GM23338 (cell line): ENCODE measurements around the gene TP53. TPM values are rescaled to one million over a fixed set of nuclear protein-coding genes. Genes with fewer than 3 reads are reported as not detected.

ENCODE experiments used
- ATAC-seq: fragments of 200-7000 bp; cut with Tn5 transposase; 3 replicates; pipeline ENCODE4 v1.9.1; 2020
- DNase-seq: peaks from one replicate; pipeline ENCODE4 v3.0.0-alpha.2; 2015; ENCODE audit warnings: low spot score
- H2AFZ ChIP-seq: fragments of 200-600 bp; sonication (generic); 2 replicates; pipeline ENCODE4 v1.8.0; 2016; ENCODE audit warnings: antibody characterized with exemption, mild to moderate bottlenecking, moderate library complexity
- H3F3A ChIP-seq: fragments of 200-600 bp; sonication (generic); replicated peaks from 2 replicates; pipeline ENCODE4 v1.8.0; 2017; ENCODE audit warnings: antibody characterized with exemption, mixed run types, low read depth
- H3K27ac ChIP-seq: fragments of 200-600 bp; sonication (generic); 2 replicates; pipeline ENCODE4 v1.6.1; 2016; ENCODE audit warnings: low read depth
- H3K27me3 ChIP-seq: fragments of 200-600 bp; sonication (generic); 2 replicates; pipeline ENCODE4 v1.8.0; 2016; ENCODE audit warnings: mild to moderate bottlenecking, mixed run types, moderate library complexity; ENCODE audit not compliant: insufficient read depth
- H3K36me3 ChIP-seq: fragments of 200-600 bp; sonication (generic); 2 replicates; pipeline ENCODE4 v1.8.0; 2016; ENCODE audit warnings: mild to moderate bottlenecking; ENCODE audit not compliant: insufficient read depth
- H3K4me1 ChIP-seq: fragments of 200-600 bp; sonication (generic); 2 replicates; pipeline ENCODE4 v1.8.0; 2016; ENCODE audit warnings: mild to moderate bottlenecking, moderate library complexity; ENCODE audit not compliant: insufficient read depth
- H3K4me2 ChIP-seq: fragments of 200-600 bp; sonication (generic); 2 replicates; pipeline ENCODE4 v1.7.1; 2017; ENCODE audit warnings: mixed run types
- H3K4me3 ChIP-seq: fragments of 200-600 bp; sonication (generic); 2 replicates; pipeline ENCODE4 v1.6.1; 2016; ENCODE audit warnings: mixed run types
- H3K79me2 ChIP-seq: fragments of 200-600 bp; sonication (generic); replicated peaks from 2 replicates; pipeline ENCODE4 v1.8.0; 2017; ENCODE audit warnings: mild to moderate bottlenecking; ENCODE audit not compliant: insufficient read depth
- H3K9me2 ChIP-seq: fragments of 200-600 bp; sonication (generic); 2 replicates; pipeline ENCODE4 v1.8.0; 2017; ENCODE audit not compliant: insufficient read depth
- H4K20me1 ChIP-seq: fragments of 200-600 bp; sonication (generic); replicated peaks from 2 replicates; pipeline ENCODE4 v1.8.0; 2017; ENCODE audit warnings: mild to moderate bottlenecking; ENCODE audit not compliant: insufficient read depth
- H3K27ac Mint-ChIP-seq: 2 replicates; pipeline ENCODE4 v1.8.0; 2020; ENCODE audit warnings: inconsistent platforms, mild to moderate bottlenecking, moderate library complexity, mixed read lengths
- H3K27me3 Mint-ChIP-seq: 3 replicates; pipeline ENCODE4 v1.8.0; 2022; ENCODE audit warnings: low read depth, mild to moderate bottlenecking, moderate library complexity, mixed read lengths, inconsistent platforms; ENCODE audit not compliant: insufficient read depth, poor library complexity
- H3K36me3 Mint-ChIP-seq: 3 replicates; pipeline ENCODE4 v1.8.0; 2021; ENCODE audit warnings: low read depth, mild to moderate bottlenecking, inconsistent platforms, moderate library complexity, mixed read lengths
- H3K4me1 Mint-ChIP-seq: 3 replicates; pipeline ENCODE4 v1.8.0; 2020; ENCODE audit warnings: mild to moderate bottlenecking, inconsistent platforms, mixed read lengths
- H3K4me3 Mint-ChIP-seq: 3 replicates; pipeline ENCODE4 v1.8.0; 2021; ENCODE audit warnings: moderate library complexity, mild to moderate bottlenecking, inconsistent platforms, mixed read lengths
- H3K9me3 Mint-ChIP-seq: 3 replicates; pipeline ENCODE4 v1.8.0; 2020; ENCODE audit warnings: moderate library complexity, mild to moderate bottlenecking, inconsistent platforms, mixed read lengths
- CREB1 ChIP-seq: fragments of 250-450 bp; sonication (Bioruptor Pico); IDR thresholded peaks from 2 replicates; pipeline ENCODE4 v1.5.0; 2020; ENCODE audit warnings: low read depth, mild to moderate bottlenecking, moderate library complexity
- ETS1 ChIP-seq: IDR thresholded peaks from 2 replicates; pipeline ENCODE4 v1.6.1; 2016; ENCODE audit warnings: antibody characterized with exemption
- EZH2 ChIP-seq: fragments of 200-600 bp; sonication (generic); IDR thresholded peaks from one replicate; pipeline ENCODE4 v1.8.0; 2017; ENCODE audit warnings: antibody characterized with exemption, mild to moderate bottlenecking, low read depth; ENCODE audit not compliant: unreplicated experiment
- EZH2phosphoT487 ChIP-seq: fragments of 200-600 bp; sonication (generic); IDR thresholded peaks from one replicate; pipeline ENCODE4 v1.8.1; 2018; ENCODE audit warnings: antibody characterized with exemption; ENCODE audit not compliant: unreplicated experiment
- NANOG ChIP-seq: IDR thresholded peaks from 2 replicates; pipeline ENCODE4 v1.6.1; 2016; ENCODE audit warnings: antibody characterized with exemption, borderline replicate concordance
- POLR2AphosphoS5 ChIP-seq: IDR thresholded peaks from 2 replicates; pipeline ENCODE4 v1.6.1; 2016; ENCODE audit warnings: antibody characterized with exemption, low read depth
- STAT1 ChIP-seq: IDR thresholded peaks from one replicate; pipeline ENCODE4 v1.6.1; 2016; ENCODE audit warnings: antibody characterized with exemption; ENCODE audit not compliant: unreplicated experiment
- ZNF331 ChIP-seq: fragments of 250-450 bp; sonication (Bioruptor Pico); IDR thresholded peaks from 2 replicates; pipeline ENCODE4 v1.5.0; 2020; ENCODE audit warnings: low read depth, mild to moderate bottlenecking, moderate library complexity
- ZNF462 ChIP-seq: fragments of 250-450 bp; sonication (Bioruptor Pico); IDR thresholded peaks from 2 replicates; pipeline ENCODE4 v1.5.0; 2020; ENCODE audit warnings: mild to moderate bottlenecking, moderate library complexity
- polyA plus RNA-seq: library from polyadenylated mRNA; unstranded; fragments of >200 nt; fragmentation: Nextera tagmentation; extraction: Ambion mirVana; gene quantifications from 2 replicates; pipeline ENCODE4 v1.2.1, GENCODE V29; 2016
- total RNA-seq: library from RNA; depleted of rRNA; stranded (reverse); fragments of >200 nt; shearing (Covaris generic); gene quantifications from 2 replicates; pipeline ENCODE4 v1.2.3, GENCODE V29; 2014

Gene TP53
- total and polyA plus RNA-seq, 2 experiments from 2014 or later = 119 to 154 TPM

- TF ChIP-seq ZNF462 (CRISPR knock-in tag) (no peak), STAT1 (no peak)
Observed at GRCh38 chr17:7710301-7710700, 23.0 kb upstream of the TP53 start (continued).

- Mint-ChIP-seq H3K36me3 (0 out of 3 replicates have a peak, but pooled peaks cover 4% of the 10 kb centered on the region), H3K4me1 (peaks cover 44% of the 10 kb centered on the region), H3K27me3 (peaks cover 20% of the 10 kb centered on the region), H3K4me3 (no peak overlapping the region), H3K27ac (no peak overlapping the region), H3K9me3 (no peaks in the 10 kb centered on the region; the same call in 2 of the 3 replicates)
- no peaks in the 10 kb centered on the region for H3K36me3 ChIP-seq
- H3K27ac ChIP-seq = no peak overlapping the region
- 0 out of 2 replicates have a peak, but pooled peaks cover 22% of the 10 kb centered on the region for H3F3A ChIP-seq
- no peak overlapping the region for H2AFZ ChIP-seq
- H3K4me1 ChIP-seq = peaks cover 30% of the 10 kb centered on the region; the same call in 1 of the 2 replicates
- 0 out of 2 replicates have a peak, but pooled peaks cover 8% of the 10 kb centered on the region for H3K9me2 ChIP-seq
- H3K4me2 ChIP-seq = no peak overlapping the region
- no peak for DNase-seq
- H3K79me2 ChIP-seq = no peaks in the 10 kb centered on the region
- H4K20me1 ChIP-seq = no peaks in the 10 kb centered on the region
- peaks cover 11% of the 10 kb centered on the region for H3K27me3 ChIP-seq
- ATAC-seq = no peak
- H3K4me3 ChIP-seq = no peak overlapping the region
- TF ChIP-seq ETS1 (no peak), EZH2 (no peak), CREB1 (no peak), EZH2phosphoT487 (no peak), STAT1 (no peak), POLR2AphosphoS5 (no peak), ZNF331 (CRISPR knock-in tag) (no peak), ZNF462 (CRISPR knock-in tag) (no peak), NANOG (no peak)
Observed at GRCh38 chr17:7709031-7709430, 21.7 kb upstream of the TP53 start.
